Adrenal gland (tissue), 12 donors: ENCODE data around the gene MARK1. TPM values are rescaled to one million over a fixed set of nuclear protein-coding genes. Genes with fewer than 3 reads are reported as not detected.

Source experiments
- DNase-seq, 7 donors: peaks; one replicate each; pipeline ENCODE4 v3.0.0-alpha.2; 2019 to 2020
- H3K27ac ChIP-seq, 5 donors: fragments of 200-600 bp; sonication (generic) in 4 of 5; 1 replicate in 3 of 5; 2 replicates in 2 of 5; pipeline versions ENCODE4 v1.5.1 to v1.8.0; 2016 to 2020; ENCODE audit warnings: mild to moderate bottlenecking in 1 of 5
- H3K27me3 ChIP-seq: fragments of 200-600 bp; 2 replicates; pipeline ENCODE4 v1.8.0; 2021
- H3K36me3 ChIP-seq, 2 donors: fragments of 200-600 bp; replicated peaks in 1 of 2; 1 replicate in 1 of 2; 2 replicates in 1 of 2; pipeline versions ENCODE4 v1.5.1 to v1.8.0; 2018 to 2022
- H3K4me1 ChIP-seq, 2 donors: fragments of 200-600 bp; replicated peaks in 1 of 2; 1 replicate in 1 of 2; 2 replicates in 1 of 2; pipeline versions ENCODE4 v1.5.1 to v1.8.0; 2018 to 2021
- H3K4me3 ChIP-seq, 4 donors: fragments of 200-600 bp; sonication (generic) in 3 of 4; one replicate each; pipeline ENCODE4 v1.5.1; 2016 to 2018
- H3K9me3 ChIP-seq, 3 donors: fragments of 200-600 bp; sonication (generic) in 1 of 3; replicated peaks in 1 of 3; 1 replicate in 2 of 3; 2 replicates in 1 of 3; pipeline versions ENCODE4 v1.5.1 to v1.8.0; 2016 to 2021
- POLR2A ChIP-seq, 2 donors: fragments of 450-650 bp; IDR thresholded peaks; one replicate each; pipeline ENCODE4 v1.6.1; 2017; ENCODE audit warnings: antibody characterized with exemption in 2 of 2, mild to moderate bottlenecking in 2 of 2, moderate library complexity in 1 of 2
- WGBS, 4 donors: extraction: QIAGEN DNeasy Blood & Tissue Kit in 2 of 4; methylation state at CpG; one replicate each; pipeline versions ENCODE4 v1.1.5 to v1.1.7; 2013 to 2017; 5-methylcytosine and 5-hydroxymethylcytosine counted together
- intact Hi-C, 2 donors: fragments of 100-400 bp; cut with DNase I; formaldehyde crosslinking; loops; one replicate each; pipeline versions ENCODE4 v1.14.1 to v1.15.0; 2022 to 2023
- polyA plus RNA-seq, 3 donors: library from polyadenylated mRNA; stranded (reverse); fragments of 200-250 nt in 2 of 3; fragments of 350-450 nt in 1 of 3; fragmentation: Illumina TruSeq in 1 of 3; extraction: RNeasy Lipid Tissue Mini Kit (QIAGEN cat#74804) in 1 of 3; gene quantifications; one replicate each; pipeline ENCODE4 v1.2.3, GENCODE V29; 2013 to 2014
- total RNA-seq, 9 donors: library from RNA; depleted of rRNA in 4 of 9; stranded (reverse); fragments of >200 nt in 4 of 9; fragments of 120-200 nt in 1 of 9; fragmentation: NEBNext Ultra II Directional in 1 of 9; extraction: Animal tissue kit (Norgen Biotek cat#: 25700) in 1 of 9; gene quantifications; one replicate each; pipeline versions ENCODE4 v1.1.0 to v1.2.4, GENCODE V29; 2013 to 2023
- TF ChIP-seq, protein P1 (sequence below), 6 experiments: fragments of 450-650 bp in 4 of 6; fragments of 200-600 bp in 2 of 6; sonication (generic) in 1 of 6; IDR thresholded peaks; 1 replicate in 5 of 6; 2 replicates in 1 of 6; pipeline versions ENCODE4 v1.5.1 to v1.8.0; 2016 to 2021; ENCODE audit warnings: antibody characterized with exemption in 6 of 6, mild to moderate bottlenecking in 2 of 6, moderate library complexity in 1 of 6
- donor health status: healthy with polysubstance abuse.
- donor health status: Bipolar disorder and iron deficiency.
- donor health status: DM: yes; HTN: yes; CAD: no.
- donor health status: DM: no; HTN: no; CAD: no.
- donor health status: DM: no; HTN: no; CAD: no.
- donor health status: DM: yes; HTN: yes; CAD: no.

MARK1 gene
- total and polyA plus RNA-seq, 12 donors: 1.7 to 9.1 (median 3.9) TPM

- no peak for TF ChIP-seq POLR2A (IDR thresholded peaks at IDR 0.05)
- intact Hi-C loops: loop anchor here in 1 of 2 donors (10.0 kb wide), 1 partner anchor 76 kb away; no protein-coding TSS in a partner anchor
- WGBS, 4 donors: 75 to 95% (median 88%) methylated on average over 3 of the region's 3 CpGs
- Histone ChIP-seq H3K9me3 (no peaks in the 10 kb centered on the region), H3K4me3 (no peak overlapping the region), H3K4me1 (no peaks in the 10 kb centered on the region), H3K27ac (no peak overlapping the region), H3K27me3 (no peaks in the 10 kb centered on the region), H3K36me3 (no peaks in the 10 kb centered on the region)
- no peak for DNase-seq
Measured at GRCh38 chr1:220699044-220699443, 171.1 kb downstream of the MARK1 start.

- DNase-seq: peak in 1 of 7 donors; percentile 22
- Histone ChIP-seq H3K36me3 (no peaks in the 10 kb centered on the region), H3K9me3 (no peaks in the 10 kb centered on the region), H3K4me1 (no peaks in the 10 kb centered on the region), H3K4me3 (no peak overlapping the region), H3K27me3 (no peaks in the 10 kb centered on the region), H3K27ac (no peak overlapping the region)
- WGBS, 4 donors: 26 to 51% (median 36%) methylated on average over 2 of the region's 2 CpGs
- TF ChIP-seq POLR2A (IDR thresholded peaks at IDR 0.05): no peak
- TF ChIP-seq, protein P1, sequence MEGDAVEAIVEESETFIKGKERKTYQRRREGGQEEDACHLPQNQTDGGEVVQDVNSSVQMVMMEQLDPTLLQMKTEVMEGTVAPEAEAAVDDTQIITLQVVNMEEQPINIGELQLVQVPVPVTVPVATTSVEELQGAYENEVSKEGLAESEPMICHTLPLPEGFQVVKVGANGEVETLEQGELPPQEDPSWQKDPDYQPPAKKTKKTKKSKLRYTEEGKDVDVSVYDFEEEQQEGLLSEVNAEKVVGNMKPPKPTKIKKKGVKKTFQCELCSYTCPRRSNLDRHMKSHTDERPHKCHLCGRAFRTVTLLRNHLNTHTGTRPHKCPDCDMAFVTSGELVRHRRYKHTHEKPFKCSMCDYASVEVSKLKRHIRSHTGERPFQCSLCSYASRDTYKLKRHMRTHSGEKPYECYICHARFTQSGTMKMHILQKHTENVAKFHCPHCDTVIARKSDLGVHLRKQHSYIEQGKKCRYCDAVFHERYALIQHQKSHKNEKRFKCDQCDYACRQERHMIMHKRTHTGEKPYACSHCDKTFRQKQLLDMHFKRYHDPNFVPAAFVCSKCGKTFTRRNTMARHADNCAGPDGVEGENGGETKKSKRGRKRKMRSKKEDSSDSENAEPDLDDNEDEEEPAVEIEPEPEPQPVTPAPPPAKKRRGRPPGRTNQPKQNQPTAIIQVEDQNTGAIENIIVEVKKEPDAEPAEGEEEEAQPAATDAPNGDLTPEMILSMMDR (IDR thresholded peaks at IDR 0.05): no peak
- intact Hi-C loops: no loop called here
Measured at GRCh38 chr1:220700556-220701179, 172.7 kb downstream of the MARK1 start.

DNA sequence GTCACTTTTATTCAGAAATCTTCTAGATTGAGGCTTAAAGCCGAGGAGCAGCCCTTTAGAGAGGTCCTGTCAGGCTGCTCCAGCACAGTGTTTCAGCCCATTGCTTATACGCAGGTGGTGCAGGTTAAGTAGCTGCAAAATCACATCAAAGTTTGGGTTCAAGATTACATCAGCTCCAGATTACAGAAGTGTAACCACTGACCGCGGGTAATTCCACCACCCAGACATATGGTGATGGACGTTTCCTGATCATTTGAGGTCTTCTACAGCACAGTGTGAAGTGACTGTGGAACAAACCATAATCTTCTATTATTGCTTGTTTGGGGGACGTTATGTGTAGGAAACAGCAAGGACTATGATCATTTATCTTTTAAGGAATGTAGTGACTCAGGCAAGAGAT is 174.0 kb downstream of the MARK1 start:
- H3K4me3 ChIP-seq: no peak overlapping the region
- no peaks in the 10 kb centered on the region for H3K27me3 ChIP-seq
- no peak for DNase-seq
- intact Hi-C loops: no loop called here
- H3K4me1 ChIP-seq: no peaks in the 10 kb centered on the region
- no peaks in the 10 kb centered on the region for H3K36me3 ChIP-seq
- no peak overlapping the region for H3K27ac ChIP-seq
- WGBS, 4 donors: 57 to 71% (median 69%) methylated on average over 6 of the region's 6 CpGs
- no peaks in the 10 kb centered on the region for H3K9me3 ChIP-seq
- no peak for TF ChIP-seq POLR2A (IDR thresholded peaks at IDR 0.05)
- TF ChIP-seq, protein P1 (IDR thresholded peaks at IDR 0.05): no peak

GRCh38 chr1:220702733-220703270 is 174.9 kb downstream of the MARK1 start:
- H3K9me3 ChIP-seq: no peaks in the 10 kb centered on the region
- no peak overlapping the region for H3K27ac ChIP-seq
- TF ChIP-seq, protein P1 (IDR thresholded peaks at IDR 0.05): no peak
- TF ChIP-seq POLR2A (IDR thresholded peaks at IDR 0.05): no peak
- 58 to 64% (median 59%) methylated on average over 5 of the region's 5 CpGs for WGBS, 4 donors
- H3K27me3 ChIP-seq: no peaks in the 10 kb centered on the region
- intact Hi-C loops: no loop called here
- no peak overlapping the region for H3K4me3 ChIP-seq
- H3K36me3 ChIP-seq: no peaks in the 10 kb centered on the region
- H3K4me1 ChIP-seq: no peaks in the 10 kb centered on the region
- no peak for DNase-seq

GRCh38 chr1:220703305-220703704 is 175.4 kb downstream of the MARK1 start:
- DNase-seq: no peak
- Histone ChIP-seq H3K9me3 (no peaks in the 10 kb centered on the region), H3K4me3 (no peak overlapping the region), H3K27me3 (no peaks in the 10 kb centered on the region), H3K36me3 (no peaks in the 10 kb centered on the region), H3K27ac (no peak overlapping the region), H3K4me1 (no peaks in the 10 kb centered on the region)
- WGBS, 4 donors: 79 to 89% (median 83%) methylated on average over 4 of the region's 4 CpGs
- TF ChIP-seq POLR2A (IDR thresholded peaks at IDR 0.05): no peak
- TF ChIP-seq, protein P1 (IDR thresholded peaks at IDR 0.05): no peak
- intact Hi-C loops: no loop called here
